Measurements from ENCODE around the gene H2BK1.

GRCh38 chr7:151242159-151243044 lies 32.1 kb upstream of the H2BK1 start:
- TF ChIP-seq POLR2A (IDR thresholded peaks at IDR 0.05) (no peak), CTCF (IDR thresholded peaks at IDR 0.05) (no peak)

All from lower leg skin (tissue), 3 donors.